Umbilical cord (tissue), 2 donors: ENCODE measurements around the gene SERPINF2. TPM values are rescaled to one million over a fixed set of nuclear protein-coding genes. Genes with fewer than 3 reads are reported as not detected.
"Not testable (repeated sequence)": the region's sequence is repeated elsewhere in the genome, so short reads cannot be mapped to it uniquely, and the experiment has no call there.

ENCODE experiments used
- DNase-seq: peaks from one replicate; pipeline ENCODE4 v3.0.0-alpha.2; 2015; ENCODE audit warnings: low spot score
- total RNA-seq: library from RNA; depleted of rRNA; stranded (reverse); fragments of >200 nt; gene quantifications from one replicate; pipeline ENCODE4 v1.2.3, GENCODE V29; 2014; ENCODE audit warnings: low replicate concordance; ENCODE audit not compliant: insufficient read depth

SERPINF2 gene
- total RNA-seq, 1 donor from 2014 or later, result 0.72 TPM

DNA sequence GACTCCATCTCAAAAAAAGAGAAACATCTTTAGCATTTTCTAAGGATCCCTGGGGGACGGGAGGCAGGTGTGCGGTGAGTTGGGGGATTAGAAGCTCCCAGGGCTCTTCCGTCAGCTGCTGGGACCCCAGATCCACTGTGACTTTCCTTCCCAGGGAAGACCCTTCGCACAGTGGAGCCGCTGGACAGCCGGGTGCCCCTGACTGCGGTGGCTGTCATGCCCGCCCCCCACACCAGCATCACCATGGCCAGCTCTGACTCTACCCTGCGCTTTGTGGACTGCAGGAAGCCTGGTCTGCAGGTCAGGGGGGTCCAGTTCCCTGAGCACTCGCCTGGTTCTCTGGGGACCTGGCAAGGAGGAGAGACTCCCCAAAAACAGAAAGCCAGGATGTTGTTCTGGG lies 7.3 kb upstream of the SERPINF2 start:
- DNase-seq, result no peak

DNA sequence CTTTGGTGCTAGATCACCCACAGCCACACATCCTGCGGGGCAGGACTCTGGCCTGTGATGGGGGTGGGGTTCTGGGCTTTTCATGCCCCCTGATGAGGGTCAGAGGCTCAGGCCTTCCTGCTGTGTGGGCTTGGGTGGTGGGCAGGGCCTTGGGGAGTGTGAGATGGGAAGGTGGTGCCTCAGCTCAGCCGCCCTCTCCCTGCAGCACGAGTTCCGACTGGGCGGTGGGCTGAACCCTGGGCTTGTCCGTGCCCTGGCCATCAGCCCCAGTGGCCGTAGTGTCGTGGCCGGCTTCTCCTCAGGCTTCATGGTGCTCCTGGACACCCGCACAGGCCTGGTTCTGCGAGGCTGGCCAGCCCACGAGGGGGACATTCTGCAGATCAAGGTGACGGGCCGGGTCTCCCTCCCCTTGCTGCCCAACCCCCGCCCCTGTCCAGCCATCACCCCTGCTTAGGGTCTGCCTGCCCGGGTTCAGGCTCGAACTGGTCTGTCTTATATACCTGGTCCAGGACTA lies 6.8 kb upstream of the SERPINF2 start:
- DNase-seq, result no peak

DNA sequence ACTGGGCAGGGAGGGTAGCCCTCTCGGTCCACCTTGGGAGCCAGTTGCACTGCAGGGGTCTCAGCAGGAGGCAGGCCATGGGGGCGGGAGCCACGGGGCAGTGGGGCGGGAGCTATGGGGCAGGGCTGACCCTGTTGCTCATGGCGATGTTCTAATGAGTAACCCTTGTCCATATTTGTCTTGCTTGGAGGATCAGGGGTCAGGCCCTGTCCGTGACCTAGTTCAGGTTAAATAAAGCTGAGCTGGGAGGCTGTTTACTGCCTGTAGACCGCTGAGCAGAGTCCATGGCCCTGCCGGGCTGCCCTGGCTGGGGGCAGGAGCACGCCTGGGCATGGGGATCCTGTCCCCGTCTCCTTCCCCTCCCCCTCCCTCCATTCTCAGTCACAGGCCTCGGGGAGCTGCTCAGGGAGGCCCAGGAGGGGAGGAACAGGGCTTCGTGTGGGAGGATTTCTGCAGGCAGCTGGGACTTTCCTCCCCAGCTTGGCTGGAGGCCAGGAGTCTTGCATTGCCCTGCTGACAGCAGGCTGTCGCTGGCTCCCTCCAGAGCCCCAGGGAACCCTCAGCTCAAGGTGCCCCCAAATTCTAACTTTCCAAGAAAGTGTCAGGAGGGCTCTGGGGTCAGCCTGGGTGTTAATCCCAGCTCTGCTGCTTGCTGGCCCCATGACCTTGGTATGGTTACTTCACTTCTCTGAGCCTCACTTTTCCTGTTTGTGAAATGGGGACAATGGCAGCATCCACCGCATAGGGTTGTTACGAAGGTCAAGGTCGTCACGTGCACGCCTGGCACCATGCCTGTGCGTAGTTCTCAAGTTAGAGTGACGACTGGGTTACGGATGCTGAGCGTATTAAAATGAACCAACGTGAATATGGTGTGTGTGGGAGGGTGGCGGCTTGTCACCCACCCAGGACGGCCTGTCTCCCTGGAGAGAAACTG lies 6.1 kb upstream of the SERPINF2 start:
- peak; percentile 85 for DNase-seq

DNA sequence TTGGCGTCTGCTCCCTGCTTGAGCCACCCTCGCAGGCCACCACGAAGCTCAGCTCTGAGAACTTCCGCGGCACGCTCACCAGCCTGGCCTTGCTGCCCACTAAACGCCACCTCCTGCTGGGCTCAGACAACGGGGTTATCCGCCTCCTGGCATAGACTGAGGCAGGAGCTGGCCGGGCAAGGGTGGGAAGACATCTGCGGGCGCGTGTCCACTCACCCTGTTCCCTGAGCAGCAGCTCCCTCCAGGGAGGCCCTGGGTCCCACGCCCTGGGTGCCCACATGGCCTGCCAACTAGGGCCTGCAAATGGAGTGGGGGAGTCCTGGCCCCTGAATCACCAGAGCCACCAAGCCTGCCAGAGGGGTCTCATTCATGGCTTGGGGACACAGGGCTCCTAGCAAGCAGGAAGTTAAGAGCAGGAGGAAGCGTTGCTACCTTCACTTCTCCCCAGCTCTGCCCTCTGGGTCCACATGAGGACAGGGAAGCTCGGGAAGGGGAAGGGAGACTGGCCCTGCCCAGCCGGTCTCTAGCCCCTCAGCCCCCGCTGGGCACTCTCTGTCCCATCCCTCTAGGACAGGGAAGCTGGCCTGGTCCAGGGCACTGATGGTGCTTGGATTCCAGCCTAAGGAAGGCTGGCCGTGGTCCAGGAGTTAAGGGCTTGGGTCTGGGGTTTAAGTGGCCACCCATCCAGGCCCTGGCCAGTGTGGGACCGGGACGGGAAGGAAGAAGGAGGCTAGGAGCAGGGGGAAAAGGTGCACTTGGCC lies 5.0 kb upstream of the SERPINF2 start:
- no peak for DNase-seq

DNA sequence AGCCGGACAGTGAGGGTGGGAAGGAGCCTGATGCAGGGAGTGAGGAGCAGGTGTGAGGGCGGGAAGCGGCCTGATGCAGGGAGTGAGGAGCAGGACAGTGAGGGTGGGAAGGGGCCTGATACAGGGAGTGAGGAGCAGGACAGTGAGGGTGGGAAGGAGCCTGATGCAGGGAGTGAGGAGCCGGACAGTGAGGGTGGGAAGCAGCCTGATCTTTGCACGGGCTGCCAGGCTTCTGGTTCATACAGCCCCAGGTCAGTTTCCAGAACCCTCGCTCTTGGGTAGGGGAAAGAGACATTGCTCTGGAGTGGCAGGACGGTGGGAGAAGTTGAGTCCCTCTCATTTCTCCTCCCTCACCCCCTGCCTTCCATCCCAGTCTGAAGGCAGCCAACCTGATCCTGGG lies 772 bp upstream of the SERPINF2 start:
- not testable (repeated sequence) for DNase-seq

DNA sequence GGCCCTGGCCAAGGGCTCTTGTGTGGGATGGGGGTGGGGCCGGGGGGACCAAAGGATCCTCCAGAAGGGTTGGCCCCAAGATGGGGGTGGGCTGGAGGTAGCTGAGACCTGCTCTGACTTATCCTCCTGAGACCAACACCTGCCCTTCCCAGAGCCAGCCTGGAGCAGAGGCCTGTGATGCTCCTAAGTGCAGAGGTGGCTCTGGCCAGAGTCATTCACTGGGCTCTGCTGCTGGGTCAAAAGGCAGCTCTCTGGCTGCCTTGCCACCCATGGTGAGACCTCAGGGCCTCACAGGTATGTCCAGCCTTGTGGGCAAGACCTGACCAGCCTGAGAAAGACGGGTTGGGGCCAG lies 393 bp downstream of the SERPINF2 start:
- no peak for DNase-seq

DNA sequence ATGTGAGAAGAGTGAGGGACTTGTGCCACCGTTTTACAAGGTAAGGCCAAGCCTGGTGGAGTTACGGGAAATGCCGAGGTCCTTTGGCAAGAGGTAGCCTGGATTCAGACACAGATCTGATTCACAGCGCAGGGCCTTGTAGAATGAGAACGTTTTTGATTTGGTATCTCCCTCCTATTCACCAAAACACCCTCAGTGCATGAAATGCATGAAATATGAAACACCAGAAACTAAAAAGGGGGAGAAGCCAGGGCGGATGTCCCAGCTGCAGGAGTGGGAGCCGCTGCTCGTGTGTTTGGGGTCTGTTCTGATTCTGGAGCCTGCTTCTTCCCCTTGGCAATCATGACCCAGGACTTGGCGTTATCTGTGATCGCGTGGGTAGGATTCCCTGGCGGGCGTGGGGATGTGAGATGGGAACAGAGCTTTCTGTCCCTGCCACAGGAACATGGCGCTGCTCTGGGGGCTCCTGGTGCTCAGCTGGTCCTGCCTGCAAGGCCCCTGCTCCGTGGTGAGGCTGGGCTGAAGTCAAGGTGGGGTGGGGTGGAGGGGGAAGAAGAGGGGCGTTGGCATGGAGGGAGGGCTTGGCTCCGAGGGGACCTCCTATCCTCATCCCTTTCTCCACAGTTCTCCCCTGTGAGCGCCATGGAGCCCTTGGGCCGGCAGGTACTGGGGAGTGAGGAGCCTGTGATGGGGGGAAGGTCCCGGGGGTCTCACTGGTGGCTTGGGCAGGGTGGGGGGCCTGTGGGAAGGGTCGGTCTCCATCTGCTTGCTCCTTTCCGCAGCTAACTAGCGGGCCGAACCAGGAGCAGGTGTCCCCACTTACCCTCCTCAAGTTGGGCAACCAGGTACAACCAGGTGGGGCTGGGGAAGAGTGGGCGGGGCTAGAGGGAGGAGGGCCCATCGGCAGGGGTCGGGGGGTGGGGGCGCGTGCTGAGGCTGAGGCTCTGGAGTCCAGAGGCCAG lies 2.2 kb downstream of the SERPINF2 start:
- no peak for DNase-seq

DNA sequence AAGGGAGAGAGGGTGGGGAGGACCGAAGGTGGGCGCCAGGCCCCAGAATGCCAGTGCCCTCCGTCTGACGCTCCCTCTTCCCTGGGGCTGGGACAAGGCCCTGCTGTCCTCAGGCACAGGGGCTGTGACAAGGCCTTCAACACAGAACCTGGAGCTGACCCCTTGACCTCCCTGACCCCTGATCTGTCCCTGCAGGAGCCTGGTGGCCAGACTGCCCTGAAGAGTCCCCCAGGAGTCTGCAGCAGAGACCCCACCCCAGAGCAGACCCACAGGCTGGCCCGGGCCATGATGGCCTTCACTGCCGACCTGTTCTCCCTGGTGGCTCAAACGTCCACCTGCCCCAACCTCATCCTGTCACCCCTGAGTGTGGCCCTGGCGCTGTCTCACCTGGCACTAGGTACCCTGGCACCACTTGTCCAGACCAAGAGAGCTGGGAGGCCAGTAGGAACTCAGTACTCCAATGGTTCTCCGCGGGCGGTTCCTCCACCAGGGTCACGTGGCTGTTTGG lies 2.9 kb downstream of the SERPINF2 start:
- no peak for DNase-seq

DNA sequence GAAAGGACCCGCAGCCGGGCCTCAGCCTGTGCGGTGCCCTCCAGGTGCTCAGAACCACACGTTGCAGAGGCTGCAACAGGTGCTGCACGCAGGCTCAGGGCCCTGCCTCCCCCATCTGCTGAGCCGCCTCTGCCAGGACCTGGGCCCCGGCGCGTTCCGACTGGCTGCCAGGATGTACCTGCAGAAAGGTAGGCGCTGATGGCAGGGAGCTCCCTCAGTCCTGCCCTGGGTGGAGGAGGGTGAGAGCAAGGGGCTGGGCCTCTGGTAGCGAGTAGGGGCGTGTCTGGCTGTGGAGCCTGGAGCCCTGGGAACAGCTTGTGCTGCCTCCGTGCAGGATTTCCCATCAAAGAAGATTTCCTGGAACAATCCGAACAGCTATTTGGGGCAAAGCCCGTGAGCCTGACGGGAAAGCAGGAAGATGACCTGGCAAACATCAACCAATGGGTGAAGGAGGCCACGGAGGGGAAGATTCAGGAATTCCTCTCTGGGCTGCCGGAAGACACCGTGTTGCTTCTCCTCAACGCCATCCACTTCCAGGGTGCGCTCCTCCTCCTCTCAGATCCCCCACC lies 4.4 kb downstream of the SERPINF2 start:
- DNase-seq, result peak; percentile 66

DNA sequence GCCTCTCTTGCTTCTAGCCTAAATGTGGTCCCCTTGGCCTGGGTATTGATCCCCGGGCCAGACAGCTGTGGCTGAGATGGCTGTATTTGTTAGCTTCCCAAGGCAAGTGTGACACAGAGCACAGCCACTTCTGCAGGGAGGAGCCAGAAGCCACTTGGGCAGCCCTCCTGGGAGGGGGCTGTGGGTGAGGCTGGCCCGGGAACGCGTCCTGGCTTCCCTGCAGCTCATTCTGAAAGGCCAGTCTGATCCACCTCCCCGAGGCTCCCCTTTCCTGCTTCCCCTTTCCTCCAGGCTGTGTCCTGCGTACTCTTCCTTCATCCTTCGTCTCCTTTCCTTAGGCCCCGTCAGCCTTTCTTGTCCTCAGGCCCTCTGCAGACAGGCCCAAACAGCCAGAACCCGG lies 8.0 kb downstream of the SERPINF2 start:
- no peak for DNase-seq

DNA sequence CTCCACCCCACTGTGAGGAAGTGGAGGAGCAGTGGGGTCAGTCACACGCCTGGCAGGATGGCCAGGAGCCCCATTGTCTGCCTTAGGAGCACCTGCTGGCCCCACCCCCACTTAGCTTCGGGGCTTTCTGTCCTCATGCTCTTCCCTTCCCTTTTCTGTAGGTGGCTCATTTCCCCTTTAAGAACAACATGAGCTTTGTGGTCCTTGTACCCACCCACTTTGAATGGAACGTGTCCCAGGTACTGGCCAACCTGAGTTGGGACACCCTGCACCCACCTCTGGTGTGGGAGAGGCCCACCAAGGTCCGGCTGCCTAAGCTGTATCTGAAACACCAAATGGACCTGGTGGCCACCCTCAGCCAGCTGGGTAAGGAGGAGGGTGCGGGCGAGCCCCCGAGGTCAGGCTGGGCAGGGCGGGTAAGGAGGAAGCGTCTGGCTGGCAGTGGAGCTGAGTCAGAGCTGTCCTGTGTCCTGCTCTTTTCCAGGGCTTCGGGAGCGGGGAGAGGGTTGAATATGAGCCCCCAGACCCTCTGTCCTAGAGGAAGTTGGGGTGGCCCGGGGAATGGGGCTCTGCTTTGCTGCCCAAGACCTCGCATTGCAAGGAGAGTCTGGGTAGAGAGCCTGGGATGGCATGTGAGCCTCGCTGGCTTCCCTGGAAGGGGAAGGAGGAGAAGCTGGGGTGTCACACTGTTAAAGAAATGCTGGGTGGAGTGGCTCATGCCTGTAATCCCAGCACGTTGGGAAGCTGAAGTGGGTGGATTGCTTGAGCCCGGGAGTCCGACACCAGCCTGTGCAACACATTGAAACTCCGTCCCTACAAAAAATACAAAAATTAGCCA lies 10.0 kb downstream of the SERPINF2 start:
- DNase-seq, result no peak

DNA sequence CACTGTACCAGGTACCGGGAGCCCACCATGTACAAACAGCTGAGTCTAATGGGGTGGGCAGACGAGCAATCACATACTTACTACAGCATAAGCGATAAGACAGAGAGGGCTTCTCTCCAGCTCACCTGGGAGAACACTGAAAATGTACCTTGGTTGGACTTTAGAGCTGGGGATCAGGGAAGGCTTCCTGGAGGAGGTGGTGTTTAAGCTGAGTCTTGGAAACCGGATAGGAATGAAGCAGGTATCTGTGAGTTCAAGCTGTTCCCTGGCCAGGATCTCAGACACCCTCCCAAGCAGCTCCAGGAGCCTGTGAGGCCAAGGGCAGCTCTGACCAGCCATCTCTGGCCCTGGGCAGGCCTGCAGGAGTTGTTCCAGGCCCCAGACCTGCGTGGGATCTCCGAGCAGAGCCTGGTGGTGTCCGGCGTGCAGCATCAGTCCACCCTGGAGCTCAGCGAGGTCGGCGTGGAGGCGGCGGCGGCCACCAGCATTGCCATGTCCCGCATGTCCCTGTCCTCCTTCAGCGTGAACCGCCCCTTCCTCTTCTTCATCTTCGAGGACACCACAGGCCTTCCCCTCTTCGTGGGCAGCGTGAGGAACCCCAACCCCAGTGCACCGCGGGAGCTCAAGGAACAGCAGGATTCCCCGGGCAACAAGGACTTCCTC lies 11.2 kb downstream of the SERPINF2 start:
- DNase-seq, result no peak

DNA sequence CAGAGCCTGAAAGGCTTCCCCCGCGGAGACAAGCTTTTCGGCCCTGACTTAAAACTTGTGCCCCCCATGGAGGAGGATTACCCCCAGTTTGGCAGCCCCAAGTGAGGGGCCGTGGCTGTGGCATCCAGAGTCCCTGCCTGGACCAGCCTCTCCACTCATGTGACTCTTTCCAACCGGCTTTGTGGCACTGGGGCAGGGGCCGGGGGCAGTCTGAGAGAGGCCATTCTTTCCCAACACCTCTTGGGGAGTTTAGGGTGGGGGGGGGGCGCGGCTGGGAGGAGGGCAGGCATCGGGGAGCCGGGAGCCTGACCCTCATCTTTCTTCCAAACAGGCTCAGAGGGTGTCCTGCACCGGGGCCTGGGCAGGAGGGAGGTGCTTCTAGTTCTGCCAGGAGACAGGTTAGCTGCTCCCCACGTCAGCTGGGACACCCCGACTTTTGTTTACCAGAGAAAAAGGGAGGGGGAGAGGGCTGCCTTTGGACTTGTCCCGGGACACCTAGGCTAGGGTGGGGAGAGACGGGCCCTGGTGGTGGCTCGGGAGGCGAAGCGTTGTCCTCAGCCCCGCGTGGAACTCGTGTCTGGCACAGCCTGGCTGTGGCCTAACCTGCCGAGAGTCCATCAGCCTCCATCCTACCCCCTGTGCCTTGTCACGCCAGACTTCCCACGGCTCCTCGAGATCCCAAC lies 11.9 kb downstream of the SERPINF2 start:
- no peak for DNase-seq

DNA sequence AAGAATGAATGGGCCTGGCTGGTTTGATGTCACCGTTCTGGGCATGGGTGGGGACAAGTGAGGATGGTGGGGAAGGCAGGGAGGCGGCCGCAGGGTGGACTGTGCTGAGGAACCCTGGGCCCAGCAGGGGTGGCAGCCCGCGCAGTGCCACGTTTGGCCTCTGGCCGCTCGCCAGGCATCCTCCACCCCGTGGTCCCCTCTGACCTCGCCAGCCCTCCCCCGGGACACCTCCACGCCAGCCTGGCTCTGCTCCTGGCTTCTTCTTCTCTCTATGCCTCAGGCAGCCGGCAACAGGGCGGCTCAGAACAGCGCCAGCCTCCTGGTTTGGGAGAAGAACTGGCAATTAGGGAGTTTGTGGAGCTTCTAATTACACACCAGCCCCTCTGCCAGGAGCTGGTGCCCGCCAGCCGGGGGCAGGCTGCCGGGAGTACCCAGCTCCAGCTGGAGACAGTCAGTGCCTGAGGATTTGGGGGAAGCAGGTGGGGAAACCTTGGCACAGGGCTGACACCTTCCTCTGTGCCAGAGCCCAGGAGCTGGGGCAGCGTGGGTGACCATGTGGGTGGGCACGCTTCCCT lies 12.7 kb downstream of the SERPINF2 start:
- no peak for DNase-seq

DNA sequence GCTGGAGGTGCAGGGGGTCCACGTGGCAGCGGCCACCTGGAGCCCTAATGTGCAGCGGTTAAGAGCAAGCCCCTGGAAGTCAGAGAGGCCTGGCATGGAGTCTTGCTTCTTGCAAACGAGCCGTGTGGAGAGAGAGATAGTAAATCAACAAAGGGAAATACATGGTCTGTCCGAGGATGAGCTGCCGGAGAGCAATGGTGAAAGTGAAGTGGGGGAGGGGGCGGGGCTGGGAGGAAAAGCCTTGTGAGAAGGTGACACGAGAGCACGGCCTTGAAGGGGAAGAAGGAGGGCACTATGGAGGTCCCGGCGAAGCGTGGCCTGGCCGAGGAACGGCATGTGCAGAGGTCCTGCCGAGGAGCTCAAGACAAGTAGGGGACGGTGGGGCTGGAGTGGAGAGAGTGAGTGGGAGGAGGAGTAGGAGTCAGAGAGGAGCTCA lies 13.2 kb downstream of the SERPINF2 start:
- no peak for DNase-seq

DNA sequence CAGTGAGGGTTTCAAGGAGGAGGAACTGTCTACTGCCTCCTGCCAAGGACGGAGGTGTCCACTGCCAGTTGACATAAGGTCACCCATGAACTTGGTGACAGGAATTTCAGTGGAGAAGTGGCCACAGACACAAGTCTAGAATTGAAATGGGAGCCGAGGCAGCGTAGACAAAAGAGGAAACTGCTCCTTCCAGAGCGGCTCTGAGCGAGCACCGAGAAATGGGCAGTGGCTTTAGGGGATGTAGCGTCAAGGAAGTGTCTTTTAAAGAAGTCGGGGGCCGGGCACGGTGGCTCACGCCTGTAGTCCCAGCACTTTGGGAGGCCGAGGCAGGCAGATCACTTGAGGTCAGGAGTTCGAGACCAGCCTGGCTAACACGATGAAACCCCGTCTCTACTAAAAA lies 16.1 kb downstream of the SERPINF2 start:
- DNase-seq, result no peak

DNA sequence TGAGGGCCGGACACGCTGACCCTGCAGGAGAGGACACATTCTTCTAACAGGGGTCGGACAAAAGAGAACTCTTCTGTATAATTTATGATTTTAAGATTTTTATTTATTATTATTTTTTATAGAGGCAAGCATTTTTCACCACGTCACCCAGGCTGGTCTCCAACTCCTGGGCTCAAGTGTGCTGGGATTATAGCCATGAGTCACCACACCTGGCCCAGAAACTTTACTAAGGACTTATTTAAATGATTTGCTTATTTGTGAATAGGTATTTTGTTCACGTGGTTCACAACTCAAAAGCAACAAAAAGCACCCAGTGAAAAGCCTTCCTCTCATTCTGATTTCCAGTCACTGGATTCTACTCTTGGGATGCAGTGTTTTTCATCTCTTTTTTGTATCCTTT lies 16.9 kb downstream of the SERPINF2 start:
- DNase-seq, result no peak

DNA sequence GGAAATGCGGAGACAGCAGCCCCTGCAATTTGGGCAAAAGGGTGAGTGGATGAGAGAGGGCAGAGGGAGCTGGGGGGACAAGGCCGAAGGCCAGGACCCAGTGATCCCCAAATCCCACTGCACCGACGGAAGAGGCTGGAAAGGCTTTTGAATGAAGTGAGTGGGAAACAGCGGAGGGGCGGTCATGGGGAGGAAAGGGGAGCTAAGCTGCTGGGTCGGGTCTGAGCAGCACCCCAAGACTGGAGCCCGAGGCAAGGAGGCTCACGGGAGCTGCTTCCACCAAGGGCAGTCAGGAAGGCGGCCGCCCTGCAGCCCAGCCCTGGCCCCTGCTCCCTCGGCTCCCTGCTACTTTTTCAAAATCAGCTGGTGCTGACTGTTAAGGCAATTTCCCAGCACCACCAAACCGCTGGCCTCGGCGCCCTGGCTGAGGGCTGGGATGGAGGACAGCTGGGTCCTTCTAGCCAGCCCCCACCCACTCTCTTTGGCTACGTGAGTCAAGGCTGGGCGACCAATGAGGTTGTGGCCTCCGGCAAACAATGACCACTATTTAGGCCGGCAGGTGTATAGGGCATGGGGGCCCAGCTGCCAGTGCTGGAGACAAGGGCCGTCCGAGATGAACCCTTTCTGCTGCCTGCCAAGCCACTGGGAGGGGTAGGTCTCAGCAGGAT lies 19.7 kb downstream of the SERPINF2 start:
- DNase-seq, result no peak
